PC-9 (cell line): Measurements from ENCODE around the gene CUX1. TPM values are rescaled to one million over a fixed set of nuclear protein-coding genes. Genes with fewer than 3 reads are reported as not detected.
"Not testable (repeated sequence)": the region's sequence is repeated elsewhere in the genome, so short reads cannot be mapped to it uniquely, and the experiment has no call there.

Experiments
- BruUV-seq: library from RNA; stranded (reverse); fragments of 400-500 nt; replicated peaks from 2 replicates; lab custom pipeline; 2021; lab: Mats Ljungman, UMichigan
- CTCF ChIA-PET: fragments of 300-600 bp; sonication (Branson Sonifier 250); formaldehyde crosslinking; loops from one replicate; lab custom pipeline; 2022; ENCODE audit warnings: antibody characterized with exemption; lab: Charles Lee
- POLR2A ChIA-PET: fragments of 300-600 bp; sonication (Branson Sonifier 250); formaldehyde crosslinking; loops from one replicate; lab custom pipeline; 2022; ENCODE audit warnings: antibody characterized with exemption; ENCODE audit not compliant: unreplicated experiment; lab: Charles Lee
- DNase-seq, 2 experiments: peaks; one replicate each; pipeline versions ENCODE4 v3.0.0 to v3.0.0-alpha.2; 2015 to 2022; ENCODE audit warnings: mixed read lengths in 1 of 2
- H2AFZ ChIP-seq: fragments of 200-600 bp; sonication (generic); 2 replicates; pipeline ENCODE4 v1.8.1; 2017; ENCODE audit warnings: antibody characterized with exemption
- H3F3A ChIP-seq: fragments of 200-600 bp; sonication (generic); 2 replicates; pipeline ENCODE4 v1.8.1; 2017; ENCODE audit warnings: antibody characterized with exemption, mild to moderate bottlenecking, low read depth; ENCODE audit not compliant: insufficient read depth
- H3K27ac ChIP-seq: fragments of 200-600 bp; sonication (generic); 2 replicates; pipeline ENCODE4 v1.6.1; 2016; ENCODE audit warnings: mixed run types
- H3K27me3 ChIP-seq: fragments of 200-600 bp; sonication (generic); 2 replicates; pipeline ENCODE4 v1.6.1; 2016; ENCODE audit warnings: low read depth, mixed run types; ENCODE audit not compliant: insufficient read depth
- H3K36me3 ChIP-seq: fragments of 200-600 bp; sonication (generic); 2 replicates; pipeline ENCODE4 v1.6.1; 2016; ENCODE audit warnings: low read depth, mixed run types
- H3K4me1 ChIP-seq: fragments of 200-600 bp; sonication (generic); replicated peaks from 2 replicates; pipeline ENCODE4 v1.6.1; 2016; ENCODE audit warnings: mixed run types; ENCODE audit not compliant: insufficient read depth
- H3K4me2 ChIP-seq: fragments of 200-600 bp; sonication (generic); 2 replicates; pipeline ENCODE4 v1.6.1; 2017; ENCODE audit warnings: mixed run types
- H3K4me3 ChIP-seq: fragments of 200-600 bp; sonication (generic); 2 replicates; pipeline ENCODE4 v1.6.1; 2016; ENCODE audit warnings: mixed run types
- H3K79me2 ChIP-seq: fragments of 200-600 bp; sonication (generic); 2 replicates; pipeline ENCODE4 v1.6.1; 2017; ENCODE audit warnings: low read depth, mixed run types
- H3K9me2 ChIP-seq: fragments of 200-600 bp; sonication (generic); 2 replicates; pipeline ENCODE4 v1.8.1; 2017; ENCODE audit warnings: mild to moderate bottlenecking; ENCODE audit not compliant: insufficient read depth
- H3K9me3 ChIP-seq: fragments of 200-600 bp; sonication (generic); 2 replicates; pipeline ENCODE4 v1.8.1; 2016; ENCODE audit warnings: low read depth; ENCODE audit not compliant: insufficient read depth
- H4K20me1 ChIP-seq: fragments of 200-600 bp; sonication (generic); 2 replicates; pipeline ENCODE4 v1.8.1; 2017; ENCODE audit not compliant: insufficient read depth
- EZH2 ChIP-seq: fragments of 200-600 bp; sonication (generic); IDR thresholded peaks from 2 replicates; pipeline ENCODE4 v1.8.0; 2017; ENCODE audit warnings: antibody characterized with exemption, low read depth
- intact Hi-C: fragments of 100-400 bp; cut with micrococcal nuclease; formaldehyde crosslinking; loops from one replicate; pipeline ENCODE4 v1.10.0; 2022; ENCODE audit not compliant: unreplicated experiment
- total RNA-seq: library from RNA; stranded (reverse); gene quantifications from 2 replicates; pipeline ENCODE4 v1.2.3, GENCODE V29; 2021
- TF ChIP-seq, protein P1 (sequence below): fragments of 200-600 bp; sonication (generic); conservative IDR thresholded peaks from 2 replicates; pipeline ENCODE4 v1.6.1; 2017; ENCODE audit warnings: mixed run types, antibody characterized with exemption, mild to moderate bottlenecking, moderate library complexity

The CUX1 gene
- total RNA-seq, 1 experiment from 2014 or later, result 83.3 TPM

DNA sequence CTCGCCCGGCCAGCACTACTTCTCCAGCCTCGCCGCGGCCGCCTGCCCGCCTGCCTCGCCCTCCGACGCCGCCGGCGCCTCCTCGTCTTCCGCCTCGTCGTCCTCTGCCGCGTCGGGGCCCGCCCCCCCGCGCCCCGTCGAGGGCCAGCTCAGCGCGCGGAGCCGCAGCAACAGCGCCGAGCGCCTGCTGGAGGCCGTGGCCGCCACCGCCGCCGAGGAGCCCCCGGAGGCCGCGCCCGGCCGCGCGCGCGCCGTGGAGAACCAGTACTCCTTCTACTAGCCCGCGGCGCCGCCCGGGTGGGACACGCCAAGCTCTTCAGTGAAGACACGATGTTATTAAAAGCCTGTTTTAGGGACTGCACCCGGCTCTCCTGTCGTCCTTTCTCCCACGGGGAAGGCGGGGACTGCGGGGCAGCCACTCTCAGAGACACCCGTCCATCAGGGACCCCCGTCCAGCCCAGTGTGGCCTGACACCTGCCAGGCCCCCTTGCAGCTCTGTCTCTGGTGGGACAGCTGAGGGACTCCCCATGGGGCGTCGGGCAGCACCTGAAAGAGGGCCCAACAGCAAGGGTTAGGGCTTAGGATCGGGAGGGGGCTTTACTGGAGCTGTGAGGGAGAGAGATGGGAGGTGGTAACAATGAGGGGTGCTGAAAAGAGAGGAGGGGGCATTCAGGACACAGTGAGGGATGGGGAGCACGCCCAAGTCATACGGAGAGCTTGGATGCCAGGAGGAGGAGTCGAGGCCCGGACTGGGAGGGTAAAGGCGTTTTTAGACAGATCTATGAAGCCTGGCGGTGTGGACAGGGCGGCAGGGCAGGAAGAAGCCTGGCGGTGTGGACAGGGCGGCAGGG lies 504.1 kb downstream of the CUX1 start:
- Histone ChIP-seq H3K27me3 (no peaks in the 10 kb centered on the region), H3K36me3 (no peaks in the 10 kb centered on the region), H2AFZ (no peak overlapping the region), H3K79me2 (no peaks in the 10 kb centered on the region), H4K20me1 (no peaks in the 10 kb centered on the region), H3K4me2 (no peak overlapping the region), H3F3A (peaks cover 10% of the 10 kb centered on the region; the same call in 1 of the 2 replicates), H3K9me3 (no peaks in the 10 kb centered on the region), H3K4me1 (no peaks in the 10 kb centered on the region), H3K4me3 (no peak overlapping the region), H3K27ac (no peak overlapping the region), H3K9me2 (no peaks in the 10 kb centered on the region)
- intact Hi-C loops, result no loop called here
- TF ChIP-seq, protein P1, sequence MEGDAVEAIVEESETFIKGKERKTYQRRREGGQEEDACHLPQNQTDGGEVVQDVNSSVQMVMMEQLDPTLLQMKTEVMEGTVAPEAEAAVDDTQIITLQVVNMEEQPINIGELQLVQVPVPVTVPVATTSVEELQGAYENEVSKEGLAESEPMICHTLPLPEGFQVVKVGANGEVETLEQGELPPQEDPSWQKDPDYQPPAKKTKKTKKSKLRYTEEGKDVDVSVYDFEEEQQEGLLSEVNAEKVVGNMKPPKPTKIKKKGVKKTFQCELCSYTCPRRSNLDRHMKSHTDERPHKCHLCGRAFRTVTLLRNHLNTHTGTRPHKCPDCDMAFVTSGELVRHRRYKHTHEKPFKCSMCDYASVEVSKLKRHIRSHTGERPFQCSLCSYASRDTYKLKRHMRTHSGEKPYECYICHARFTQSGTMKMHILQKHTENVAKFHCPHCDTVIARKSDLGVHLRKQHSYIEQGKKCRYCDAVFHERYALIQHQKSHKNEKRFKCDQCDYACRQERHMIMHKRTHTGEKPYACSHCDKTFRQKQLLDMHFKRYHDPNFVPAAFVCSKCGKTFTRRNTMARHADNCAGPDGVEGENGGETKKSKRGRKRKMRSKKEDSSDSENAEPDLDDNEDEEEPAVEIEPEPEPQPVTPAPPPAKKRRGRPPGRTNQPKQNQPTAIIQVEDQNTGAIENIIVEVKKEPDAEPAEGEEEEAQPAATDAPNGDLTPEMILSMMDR, result no peak
- no peak for TF ChIP-seq EZH2
- BruUV-seq, result no TSS peak
- CTCF ChIA-PET, result no interaction called here
- POLR2A ChIA-PET, result no interaction called here
- DNase-seq, result no peak

DNA sequence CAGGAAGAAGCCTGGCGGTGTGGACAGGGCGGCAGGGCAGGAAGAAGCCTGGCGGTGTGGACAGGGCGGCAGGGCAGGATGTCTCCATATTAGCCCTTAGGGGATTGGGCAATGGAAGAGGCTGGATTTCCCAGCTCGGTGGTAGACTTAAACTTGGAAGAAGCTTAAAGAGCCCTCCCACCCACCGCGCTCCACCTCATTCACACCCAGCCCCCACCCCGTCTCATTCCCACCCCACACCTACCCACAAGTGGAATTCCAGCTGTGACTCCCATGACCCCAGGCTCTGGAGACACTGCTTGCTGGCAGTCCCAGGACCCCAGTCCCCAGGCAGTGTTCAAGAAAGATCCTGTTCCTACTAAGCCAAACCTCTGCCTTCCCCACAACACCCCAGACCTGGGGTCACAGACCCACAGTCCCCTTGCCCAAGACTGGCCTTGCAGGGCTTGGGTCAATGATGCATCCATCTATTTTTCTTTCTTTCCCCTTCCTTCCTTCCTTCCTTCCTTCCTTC lies 504.8 kb downstream of the CUX1 start:
- TF ChIP-seq, protein P1, result no peak
- TF ChIP-seq EZH2, result no peak
- intact Hi-C loops, result no loop called here
- H3K27me3 ChIP-seq, result no peaks in the 10 kb centered on the region
- H3K79me2 ChIP-seq, result no peaks in the 10 kb centered on the region
- no peak overlapping the region for H3K27ac ChIP-seq
- H3K4me2 ChIP-seq, result no peak overlapping the region
- no TSS peak for BruUV-seq
- no peaks in the 10 kb centered on the region for H4K20me1 ChIP-seq
- H2AFZ ChIP-seq, result no peak overlapping the region
- CTCF ChIA-PET, result no interaction called here
- H3K9me2 ChIP-seq, result no peaks in the 10 kb centered on the region
- peaks cover 10% of the 10 kb centered on the region; the same call in 1 of the 2 replicates for H3F3A ChIP-seq
- H3K4me1 ChIP-seq, result no peaks in the 10 kb centered on the region
- no peaks in the 10 kb centered on the region for H3K36me3 ChIP-seq
- POLR2A ChIA-PET, result no interaction called here
- H3K9me3 ChIP-seq, result no peaks in the 10 kb centered on the region
- no peak overlapping the region for H3K4me3 ChIP-seq
- DNase-seq, result no peak

DNA sequence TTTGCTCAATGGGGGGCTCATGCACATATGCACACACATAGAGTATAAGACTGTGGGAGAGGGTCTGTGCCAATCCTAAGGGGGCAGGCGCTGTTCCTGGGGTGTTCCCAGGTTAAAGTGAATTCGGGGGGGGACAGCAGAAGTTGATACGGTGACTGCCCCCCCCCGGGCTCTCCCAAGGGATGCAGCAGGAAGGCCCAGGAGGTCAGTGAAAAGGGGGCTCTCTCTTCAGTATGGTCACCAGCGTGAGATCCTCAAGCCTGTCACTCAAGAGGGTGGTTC lies 506.4 kb downstream of the CUX1 start:
- no peaks in the 10 kb centered on the region for H3K79me2 ChIP-seq
- H3K9me2 ChIP-seq, result no peaks in the 10 kb centered on the region
- intact Hi-C loops, result no loop called here
- TF ChIP-seq, protein P1, result no peak
- TF ChIP-seq EZH2, result no peak
- DNase-seq, result no peak
- BruUV-seq, result no TSS peak
- H4K20me1 ChIP-seq, result no peaks in the 10 kb centered on the region
- H3F3A ChIP-seq, result peaks cover 10% of the 10 kb centered on the region; the same call in 1 of the 2 replicates
- H3K27me3 ChIP-seq, result no peaks in the 10 kb centered on the region
- H3K27ac ChIP-seq, result no peak overlapping the region
- no peaks in the 10 kb centered on the region for H3K36me3 ChIP-seq
- no peak overlapping the region for H3K4me3 ChIP-seq
- CTCF ChIA-PET, result no interaction called here
- POLR2A ChIA-PET, result no interaction called here
- H3K4me2 ChIP-seq, result no peak overlapping the region
- H2AFZ ChIP-seq, result no peak overlapping the region
- no peaks in the 10 kb centered on the region for H3K9me3 ChIP-seq
- H3K4me1 ChIP-seq, result no peaks in the 10 kb centered on the region

DNA sequence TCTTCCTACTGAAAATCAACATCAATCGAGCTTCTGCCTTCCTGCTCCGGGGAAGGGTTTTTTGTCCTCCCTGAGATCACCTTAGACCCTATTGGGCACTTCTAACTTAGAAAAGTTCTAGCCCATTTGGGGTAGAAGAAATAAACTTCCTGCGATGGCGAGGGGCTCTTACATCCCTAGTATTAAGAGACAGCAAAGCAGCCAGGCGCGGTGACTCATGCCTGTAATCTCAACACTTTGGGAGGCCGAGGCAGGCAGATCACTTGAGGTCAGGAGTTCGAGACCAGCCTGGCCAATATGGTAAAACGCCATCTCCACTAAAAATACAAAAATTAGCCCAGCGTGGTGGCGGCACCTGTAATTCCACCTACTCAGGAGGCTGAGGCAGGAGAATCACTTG lies 507.7 kb downstream of the CUX1 start:
- H3K4me1 ChIP-seq, H3F3A ChIP-seq, H3K4me2 ChIP-seq, H3K4me3 ChIP-seq, H3K27ac ChIP-seq, POLR2A ChIA-PET, DNase-seq, intact Hi-C loops, H2AFZ ChIP-seq, H3K27me3 ChIP-seq, H3K36me3 ChIP-seq, BruUV-seq, H3K9me2 ChIP-seq, H3K9me3 ChIP-seq, CTCF ChIA-PET, H3K79me2 ChIP-seq, H4K20me1 ChIP-seq: not testable (repeated sequence)
